Measurements from ENCODE around the gene BLVRB. TPM values are rescaled to one million over a fixed set of nuclear protein-coding genes. Genes with fewer than 3 reads are reported as not detected.

BLVRB gene
- total and polyA plus RNA-seq, 10 of the 15 experiments (the other 5 are each of a cell fraction or from before 2014, with no cell fraction given) = 6.3 to 53.3 (median 27.8) TPM

DNA sequence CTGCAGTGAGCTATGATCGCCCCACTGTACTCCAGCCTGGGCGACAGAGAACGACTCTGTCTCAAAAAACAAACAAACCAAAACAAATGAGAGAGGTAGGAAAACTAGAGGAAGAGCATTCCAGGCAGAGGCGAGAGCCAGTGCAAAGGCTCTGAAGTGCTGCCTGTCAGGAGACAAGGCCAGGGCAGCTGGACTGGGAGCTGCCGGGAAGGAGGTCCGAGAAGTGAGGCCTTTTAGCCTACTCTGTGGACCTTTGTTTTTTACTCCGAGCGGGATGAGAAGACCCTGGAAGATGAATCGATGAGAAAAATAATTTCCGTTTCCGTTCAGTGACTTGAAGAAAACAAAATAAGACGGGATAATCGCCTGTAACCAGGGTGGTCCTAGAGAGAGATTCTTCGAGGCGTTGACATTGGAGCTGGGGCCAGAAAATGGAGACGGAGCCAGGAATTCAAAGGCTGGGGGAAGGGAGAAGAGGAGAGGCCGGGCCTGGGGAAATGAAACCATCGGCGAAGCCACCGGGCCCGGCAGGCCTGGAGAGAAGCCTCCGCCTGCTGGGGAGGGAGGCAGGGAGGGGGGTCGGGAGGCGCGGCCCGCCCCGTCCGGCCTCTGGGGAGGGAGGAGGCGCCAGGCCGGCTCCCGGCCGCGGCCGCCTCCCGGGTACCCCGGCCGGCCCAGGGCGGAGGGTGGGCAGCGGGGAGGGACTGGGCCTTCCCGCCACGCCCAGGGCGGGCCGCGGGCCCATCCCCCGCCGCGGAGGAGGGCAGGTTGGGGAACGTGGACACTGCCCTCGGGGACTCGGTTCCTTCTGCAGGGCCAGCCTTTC, 31.9 kb downstream of the BLVRB start (continued):
- no peak for TF ChIP-seq SMARCA5 (IDR thresholded peaks at IDR 0.05)
- peak; percentile 85 for TF ChIP-seq TAF1 (IDR thresholded peaks at IDR 0.05; ENCODE audit: borderline replicate concordance, low read depth, low read length)
- no peak for TF ChIP-seq E2F8 (IDR thresholded peaks at IDR 0.05; ENCODE audit: low read depth, partially characterized antibody)
- no peak for TF ChIP-seq ETV6 (conservative IDR thresholded peaks at IDR 0.05 in 1 of 2, IDR thresholded peaks at IDR 0.05 in 1 of 2; ENCODE audit: borderline replicate concordance in 1 of 2, low read depth in 1 of 2)
- TF ChIP-seq SMAD1 (IDR thresholded peaks at IDR 0.05; ENCODE audit: low read depth, partially characterized antibody) = no peak
- TF ChIP-seq BHLHE40 (IDR thresholded peaks at IDR 0.05; ENCODE audit: borderline replicate concordance in 1 of 2, low read depth in 2 of 2, low read length in 1 of 2) = peak in 1 of 2 experiments; percentile 54; a peak in 3 of 4 replicates
- no peak for TF ChIP-seq ZBTB40 (IDR thresholded peaks at IDR 0.05; ENCODE audit: borderline replicate concordance)
- TF ChIP-seq TCF12 (IDR thresholded peaks at IDR 0.05; ENCODE audit: low read depth, low read length) = 0 out of 2 replicates have a peak, but pooled peaks have one; percentile 7
- TF ChIP-seq, protein P1, sequence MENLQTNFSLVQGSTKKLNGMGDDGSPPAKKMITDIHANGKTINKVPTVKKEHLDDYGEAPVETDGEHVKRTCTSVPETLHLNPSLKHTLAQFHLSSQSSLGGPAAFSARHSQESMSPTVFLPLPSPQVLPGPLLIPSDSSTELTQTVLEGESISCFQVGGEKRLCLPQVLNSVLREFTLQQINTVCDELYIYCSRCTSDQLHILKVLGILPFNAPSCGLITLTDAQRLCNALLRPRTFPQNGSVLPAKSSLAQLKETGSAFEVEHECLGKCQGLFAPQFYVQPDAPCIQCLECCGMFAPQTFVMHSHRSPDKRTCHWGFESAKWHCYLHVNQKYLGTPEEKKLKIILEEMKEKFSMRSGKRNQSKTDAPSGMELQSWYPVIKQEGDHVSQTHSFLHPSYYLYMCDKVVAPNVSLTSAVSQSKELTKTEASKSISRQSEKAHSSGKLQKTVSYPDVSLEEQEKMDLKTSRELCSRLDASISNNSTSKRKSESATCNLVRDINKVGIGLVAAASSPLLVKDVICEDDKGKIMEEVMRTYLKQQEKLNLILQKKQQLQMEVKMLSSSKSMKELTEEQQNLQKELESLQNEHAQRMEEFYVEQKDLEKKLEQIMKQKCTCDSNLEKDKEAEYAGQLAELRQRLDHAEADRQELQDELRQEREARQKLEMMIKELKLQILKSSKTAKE (IDR thresholded peaks at IDR 0.05; ENCODE audit: low read depth, poor library complexity, severe bottlenecking) = no peak
- peak; percentile 39; the same call in 1 of the 2 replicates for TF ChIP-seq BACH1 (IDR thresholded peaks at IDR 0.05; ENCODE audit: borderline replicate concordance)
- TF ChIP-seq PAX5 (IDR thresholded peaks at IDR 0.05; ENCODE audit: borderline replicate concordance, low read depth, low read length) = no peak
- no peak for TF ChIP-seq TBL1XR1 (IDR thresholded peaks at IDR 0.05; ENCODE audit: low read depth, low read length)
- TF ChIP-seq, protein P2, sequence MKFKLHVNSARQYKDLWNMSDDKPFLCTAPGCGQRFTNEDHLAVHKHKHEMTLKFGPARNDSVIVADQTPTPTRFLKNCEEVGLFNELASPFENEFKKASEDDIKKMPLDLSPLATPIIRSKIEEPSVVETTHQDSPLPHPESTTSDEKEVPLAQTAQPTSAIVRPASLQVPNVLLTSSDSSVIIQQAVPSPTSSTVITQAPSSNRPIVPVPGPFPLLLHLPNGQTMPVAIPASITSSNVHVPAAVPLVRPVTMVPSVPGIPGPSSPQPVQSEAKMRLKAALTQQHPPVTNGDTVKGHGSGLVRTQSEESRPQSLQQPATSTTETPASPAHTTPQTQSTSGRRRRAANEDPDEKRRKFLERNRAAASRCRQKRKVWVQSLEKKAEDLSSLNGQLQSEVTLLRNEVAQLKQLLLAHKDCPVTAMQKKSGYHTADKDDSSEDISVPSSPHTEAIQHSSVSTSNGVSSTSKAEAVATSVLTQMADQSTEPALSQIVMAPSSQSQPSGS (IDR thresholded peaks at IDR 0.05; ENCODE audit: low read length) = no peak
- peak; percentile 42; the same call in 1 of the 2 replicates for TF ChIP-seq NFIC (IDR thresholded peaks at IDR 0.05; ENCODE audit: low read depth, low read length)
- TF ChIP-seq SP1 (IDR thresholded peaks at IDR 0.05; ENCODE audit: low read depth, low read length) = no peak
- TF ChIP-seq ZNF622 (IDR thresholded peaks at IDR 0.05) = no peak
- no peak for TF ChIP-seq IRF4 (IDR thresholded peaks at IDR 0.05; ENCODE audit: low read depth, low read length)

All from GM12878 (cell line).